ENCODE data around the gene SLC25A11. TPM values are rescaled to one million over a fixed set of nuclear protein-coding genes. Genes with fewer than 3 reads are reported as not detected.

Gene SLC25A11
- total RNA-seq, 2 experiments from 2014 or later: 80.9 to 89.3 TPM

DNA sequence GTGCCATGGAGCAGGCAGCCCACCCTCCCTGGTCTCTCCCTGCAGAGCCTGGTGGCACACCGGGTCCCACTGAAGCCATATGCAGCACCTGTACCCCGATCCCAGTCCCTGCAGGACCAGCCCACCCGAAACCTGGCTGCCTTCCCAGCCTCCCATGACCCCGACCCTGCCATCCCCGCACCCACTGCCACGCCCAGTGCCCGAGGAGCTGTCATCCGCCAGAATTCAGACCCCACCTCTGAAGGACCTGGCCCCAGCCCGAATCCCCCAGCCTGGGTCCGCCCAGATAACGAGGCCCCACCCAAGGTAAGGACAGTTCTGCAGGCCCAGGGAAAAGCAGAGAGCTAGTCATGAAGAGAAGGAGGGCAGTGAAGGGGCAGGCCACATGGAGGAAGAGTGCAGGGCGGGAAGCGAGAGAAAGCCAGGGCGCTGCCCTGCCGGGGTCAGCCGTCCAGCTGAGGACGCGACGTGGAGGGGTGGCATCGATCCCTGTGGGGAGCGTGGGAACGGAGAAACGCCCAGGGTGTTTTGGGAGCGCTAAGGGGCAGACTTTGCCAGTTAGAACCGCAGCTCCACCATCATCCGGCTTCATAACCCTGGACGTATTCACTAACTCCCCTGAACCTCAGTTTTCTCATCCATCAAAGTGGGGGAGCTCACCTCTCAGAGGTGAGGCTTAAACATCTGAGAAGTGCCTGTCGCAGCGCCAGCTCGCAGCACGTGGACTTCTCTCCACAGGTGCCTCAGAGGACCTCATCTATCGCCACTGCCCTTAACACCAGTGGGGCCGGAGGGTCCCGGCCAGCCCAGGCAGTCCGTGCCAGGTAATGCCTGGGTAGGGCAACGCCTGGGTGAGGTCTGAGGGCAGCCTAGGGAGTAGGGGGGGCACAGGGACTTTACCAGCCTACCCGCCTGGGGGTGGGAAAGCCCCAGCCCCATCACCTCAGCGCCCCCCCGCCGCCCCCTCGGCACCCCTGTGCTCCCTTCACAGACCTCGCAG, 48.1 kb downstream of the SLC25A11 start:
- no peak for DNase-seq
- peaks cover 9% of the 10 kb centered on the region for H3K36me3 Mint-ChIP-seq
- no peaks in the 10 kb centered on the region for H3K4me1 Mint-ChIP-seq
- H3K9me3 Mint-ChIP-seq: no peaks in the 10 kb centered on the region
- H3K27me3 Mint-ChIP-seq: no peaks in the 10 kb centered on the region
- no peak overlapping the region for H3K27ac Mint-ChIP-seq
- H3K4me3 Mint-ChIP-seq: no peak overlapping the region

DNA sequence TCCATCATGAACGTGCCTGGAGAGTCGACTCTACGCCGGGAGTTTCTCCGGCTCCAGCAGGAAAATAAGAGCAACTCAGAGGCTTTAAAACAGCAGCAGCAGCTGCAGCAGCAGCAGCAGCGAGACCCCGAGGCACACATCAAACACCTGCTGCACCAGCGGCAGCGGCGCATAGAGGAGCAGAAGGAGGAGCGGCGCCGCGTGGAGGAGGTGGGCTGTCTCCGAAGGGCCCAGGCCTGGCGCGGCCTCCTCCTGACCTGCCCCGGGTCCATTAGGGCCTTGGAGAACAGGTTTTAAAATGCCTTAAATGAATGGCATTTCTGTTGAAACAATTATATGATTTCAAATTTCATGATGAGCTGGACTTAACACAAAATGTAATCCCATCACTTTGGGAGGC, 52.3 kb downstream of the SLC25A11 start:
- H3K36me3 Mint-ChIP-seq: peaks cover 10% of the 10 kb centered on the region
- no peak for DNase-seq
- no peak overlapping the region for H3K27ac Mint-ChIP-seq
- no peaks in the 10 kb centered on the region for H3K27me3 Mint-ChIP-seq
- H3K4me3 Mint-ChIP-seq: no peak overlapping the region
- no peaks in the 10 kb centered on the region for H3K9me3 Mint-ChIP-seq
- H3K4me1 Mint-ChIP-seq: no peaks in the 10 kb centered on the region

Other genes starting within 250 kb of the SLC25A11 start
- 100 to 1,000 TPM; 110 to 122 TPM for gene PELP1, start 235.9 kb downstream of the SLC25A11 start, total RNA-seq
- 100 to 1,000 TPM; 161 to 170 TPM for gene ARRB2, start 229.4 kb downstream of the SLC25A11 start, total RNA-seq
- 10 to 100 TPM; 18.3 to 21.0 TPM for gene MED11, start 208.6 kb downstream of the SLC25A11 start, total RNA-seq
- gene ZMYND15, start 200.2 kb downstream of the SLC25A11 start, total RNA-seq: not detected
- 1 to 10 TPM; 2.0 to 3.3 TPM for gene CXCL16, start 200.1 kb downstream of the SLC25A11 start, total RNA-seq
- not detected for gene TM4SF5, start 168.2 kb downstream of the SLC25A11 start, total RNA-seq
- not detected for gene VMO1, start 153.7 kb downstream of the SLC25A11 start, total RNA-seq
- gene GLTPD2, start 151.1 kb downstream of the SLC25A11 start, total RNA-seq: not detected
- 100 to 1,000 TPM; 146 to 154 TPM for gene PSMB6, start 143.9 kb downstream of the SLC25A11 start, total RNA-seq
- 1 to 10 TPM; 4.2 to 5.4 TPM for gene PLD2, start 132.9 kb downstream of the SLC25A11 start, total RNA-seq
- gene MINK1, start 106.7 kb downstream of the SLC25A11 start, total RNA-seq: 10 to 100 TPM; 34.7 to 37.7 TPM
- 1 to 10 TPM; 2.2 to 2.3 TPM for gene C17orf107, start 40.5 kb downstream of the SLC25A11 start, total RNA-seq
- under 1 TPM; 0.42 to 0.47 TPM for gene CHRNE, start 36.9 kb downstream of the SLC25A11 start, total RNA-seq
- not detected for gene GP1BA, start 7.8 kb downstream of the SLC25A11 start, total RNA-seq
- 100 to 1,000 TPM; 165 to 166 TPM for gene RNF167, start 222 bp upstream of the SLC25A11 start, total RNA-seq
- 1,000 to 10,000 TPM; 1,791 to 1,802 TPM for gene PFN1, start 8.5 kb upstream of the SLC25A11 start, total RNA-seq
- 10 to 100 TPM; 27.8 to 30.7 TPM for gene ENO3, start 11.1 kb upstream of the SLC25A11 start, total RNA-seq
- 10 to 100 TPM; 62.2 to 63.6 TPM for gene SPAG7, start 27.8 kb upstream of the SLC25A11 start, total RNA-seq
- gene CAMTA2, start 47.6 kb upstream of the SLC25A11 start, total RNA-seq: 100 to 1,000 TPM; 107 to 108 TPM
- gene INCA1, start 57.5 kb upstream of the SLC25A11 start, total RNA-seq: under 1 TPM; 0.29 to 0.36 TPM
- gene KIF1C, start 57.9 kb upstream of the SLC25A11 start, total RNA-seq: 10 to 100 TPM; 49.9 to 51.1 TPM
- not detected for gene SLC52A1, start 95.4 kb upstream of the SLC25A11 start, total RNA-seq
- 1 to 10 TPM; 2.3 to 2.4 TPM for gene ZFP3, start 138.4 kb upstream of the SLC25A11 start, total RNA-seq
- gene ZNF232, start 171.8 kb upstream of the SLC25A11 start, total RNA-seq: 10 to 100 TPM; 24.0 to 27.5 TPM
- under 1 TPM; 0.04 to 0.10 TPM for gene USP6, start 176.0 kb upstream of the SLC25A11 start, total RNA-seq

Measured in activated naive CD8-positive, alpha-beta T cell treated with anti-CD3 and anti-CD28 coated beads for 36 hours (primary cell).